ENCODE data around the gene FOXP3.

The FOXP3 gene, protein sequence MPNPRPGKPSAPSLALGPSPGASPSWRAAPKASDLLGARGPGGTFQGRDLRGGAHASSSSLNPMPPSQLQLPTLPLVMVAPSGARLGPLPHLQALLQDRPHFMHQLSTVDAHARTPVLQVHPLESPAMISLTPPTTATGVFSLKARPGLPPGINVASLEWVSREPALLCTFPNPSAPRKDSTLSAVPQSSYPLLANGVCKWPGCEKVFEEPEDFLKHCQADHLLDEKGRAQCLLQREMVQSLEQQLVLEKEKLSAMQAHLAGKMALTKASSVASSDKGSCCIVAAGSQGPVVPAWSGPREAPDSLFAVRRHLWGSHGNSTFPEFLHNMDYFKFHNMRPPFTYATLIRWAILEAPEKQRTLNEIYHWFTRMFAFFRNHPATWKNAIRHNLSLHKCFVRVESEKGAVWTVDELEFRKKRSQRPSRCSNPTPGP

DNA sequence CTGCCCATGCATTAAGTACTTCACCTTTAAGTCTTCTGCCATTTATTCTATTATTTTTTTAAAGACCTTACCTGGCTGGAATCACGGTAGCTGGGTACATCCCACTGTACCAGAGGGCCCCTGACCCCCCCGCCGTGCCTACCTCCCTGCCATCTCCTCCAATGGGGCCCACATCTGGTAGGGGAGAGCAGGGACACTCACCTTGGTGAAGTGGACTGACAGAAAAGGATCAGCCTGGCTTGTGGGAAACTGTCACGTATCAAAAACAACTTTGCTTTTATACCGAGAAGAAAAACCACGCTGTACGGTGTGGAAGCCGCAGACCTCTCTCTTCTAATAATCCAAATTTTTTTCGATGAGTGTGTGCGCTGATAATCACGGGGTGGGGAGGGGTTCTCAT is at the start of gene FOXP3:
FOXP3 (minus strand) TSS at position 251 of the 400 bp plus-strand sequence. CDS start 6,205 bp downstream, outside the sequence.
- no peak within 1 kb of the TSS for H3K4me3 ChIP-seq (ENCODE audit: low read length)
- H3K36me3 ChIP-seq (replicated peaks; ENCODE audit: insufficient read depth, low read length) = no peaks in the 10 kb centered on the region
- no peaks in the 10 kb centered on the region for H3K27me3 ChIP-seq (replicated peaks; ENCODE audit: insufficient read depth, low read length)
- no peaks in the 10 kb centered on the region for H3K4me1 ChIP-seq (ENCODE audit: low read length)
- H4K20me1 ChIP-seq (ENCODE audit: insufficient read depth, low read length) = no peaks in the 10 kb centered on the region
- H3K79me2 ChIP-seq (ENCODE audit: low read length) = no peaks in the 10 kb centered on the region
- H3K9me3 ChIP-seq (replicated peaks; ENCODE audit: insufficient read depth, low read length) = no peaks in the 10 kb centered on the region
- H3F3A ChIP-seq (ENCODE audit: insufficient read depth, low read length) = no peaks in the 10 kb centered on the region
- DNase-seq = no peak
- H2AFZ ChIP-seq (ENCODE audit: low read length) = no peak within 1 kb of the TSS
- TF ChIP-seq, protein P1, sequence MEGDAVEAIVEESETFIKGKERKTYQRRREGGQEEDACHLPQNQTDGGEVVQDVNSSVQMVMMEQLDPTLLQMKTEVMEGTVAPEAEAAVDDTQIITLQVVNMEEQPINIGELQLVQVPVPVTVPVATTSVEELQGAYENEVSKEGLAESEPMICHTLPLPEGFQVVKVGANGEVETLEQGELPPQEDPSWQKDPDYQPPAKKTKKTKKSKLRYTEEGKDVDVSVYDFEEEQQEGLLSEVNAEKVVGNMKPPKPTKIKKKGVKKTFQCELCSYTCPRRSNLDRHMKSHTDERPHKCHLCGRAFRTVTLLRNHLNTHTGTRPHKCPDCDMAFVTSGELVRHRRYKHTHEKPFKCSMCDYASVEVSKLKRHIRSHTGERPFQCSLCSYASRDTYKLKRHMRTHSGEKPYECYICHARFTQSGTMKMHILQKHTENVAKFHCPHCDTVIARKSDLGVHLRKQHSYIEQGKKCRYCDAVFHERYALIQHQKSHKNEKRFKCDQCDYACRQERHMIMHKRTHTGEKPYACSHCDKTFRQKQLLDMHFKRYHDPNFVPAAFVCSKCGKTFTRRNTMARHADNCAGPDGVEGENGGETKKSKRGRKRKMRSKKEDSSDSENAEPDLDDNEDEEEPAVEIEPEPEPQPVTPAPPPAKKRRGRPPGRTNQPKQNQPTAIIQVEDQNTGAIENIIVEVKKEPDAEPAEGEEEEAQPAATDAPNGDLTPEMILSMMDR (IDR thresholded peaks at IDR 0.05; ENCODE audit: low read length) = no peak
- TF ChIP-seq EZH2phosphoT487 (IDR thresholded peaks at IDR 0.05; ENCODE audit: low read length) (no peak), EZH2 (optimal IDR thresholded peaks at IDR 0.05; ENCODE audit: low read depth, low read length) (no peak)
- no peaks in the 10 kb centered on the region for H3K9me2 ChIP-seq (replicated peaks; ENCODE audit: insufficient read depth, low read length)
- no peak within 1 kb of the TSS for H3K27ac ChIP-seq (ENCODE audit: low read length)
- no peak within 1 kb of the TSS for H3K9ac ChIP-seq (ENCODE audit: low read length)
- no peak within 1 kb of the TSS for H3K4me2 ChIP-seq (ENCODE audit: low read depth, low read length)

DNA sequence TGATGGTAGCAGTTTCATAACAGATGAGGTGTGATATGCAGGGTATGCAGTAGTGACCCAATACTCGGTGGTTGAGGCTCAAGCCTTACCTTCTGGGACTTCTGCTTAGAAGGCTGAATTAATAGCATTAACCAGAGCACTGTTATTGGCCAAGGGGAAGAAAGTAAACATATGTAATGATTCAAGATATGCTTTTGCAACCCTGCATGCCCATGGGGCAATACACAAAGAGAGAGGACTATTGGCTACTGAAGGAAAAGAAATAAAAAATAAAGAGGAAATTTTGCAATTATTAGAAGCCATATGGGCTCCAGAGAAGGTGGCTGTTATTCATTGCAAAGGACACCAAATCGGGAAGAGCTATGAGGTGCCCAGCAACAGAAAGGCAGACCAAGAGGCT is 47.7 kb upstream of the FOXP3 start:
- Histone ChIP-seq H2AFZ (ENCODE audit: low read length) (no peak overlapping the region), H3K36me3 (replicated peaks; ENCODE audit: insufficient read depth, low read length) (no peaks in the 10 kb centered on the region), H3K79me2 (ENCODE audit: low read length) (no peaks in the 10 kb centered on the region), H3K9me2 (replicated peaks; ENCODE audit: insufficient read depth, low read length) (no peaks in the 10 kb centered on the region), H4K20me1 (ENCODE audit: insufficient read depth, low read length) (no peaks in the 10 kb centered on the region), H3K9me3 (replicated peaks; ENCODE audit: insufficient read depth, low read length) (no peaks in the 10 kb centered on the region), H3K4me3 (ENCODE audit: low read length) (no peak overlapping the region), H3F3A (ENCODE audit: insufficient read depth, low read length) (no peaks in the 10 kb centered on the region), H3K27me3 (replicated peaks; ENCODE audit: insufficient read depth, low read length) (no peaks in the 10 kb centered on the region), H3K27ac (ENCODE audit: low read length) (no peak overlapping the region), H3K4me2 (ENCODE audit: low read depth, low read length) (no peak overlapping the region), H3K9ac (ENCODE audit: low read length) (no peak overlapping the region), H3K4me1 (ENCODE audit: low read length) (no peaks in the 10 kb centered on the region)
- TF ChIP-seq EZH2phosphoT487 (IDR thresholded peaks at IDR 0.05; ENCODE audit: low read length) (no peak), EZH2 (optimal IDR thresholded peaks at IDR 0.05; ENCODE audit: low read depth, low read length) (no peak)
- TF ChIP-seq, protein P1 (IDR thresholded peaks at IDR 0.05; ENCODE audit: low read length) = no peak
- no peak for DNase-seq

DNA sequence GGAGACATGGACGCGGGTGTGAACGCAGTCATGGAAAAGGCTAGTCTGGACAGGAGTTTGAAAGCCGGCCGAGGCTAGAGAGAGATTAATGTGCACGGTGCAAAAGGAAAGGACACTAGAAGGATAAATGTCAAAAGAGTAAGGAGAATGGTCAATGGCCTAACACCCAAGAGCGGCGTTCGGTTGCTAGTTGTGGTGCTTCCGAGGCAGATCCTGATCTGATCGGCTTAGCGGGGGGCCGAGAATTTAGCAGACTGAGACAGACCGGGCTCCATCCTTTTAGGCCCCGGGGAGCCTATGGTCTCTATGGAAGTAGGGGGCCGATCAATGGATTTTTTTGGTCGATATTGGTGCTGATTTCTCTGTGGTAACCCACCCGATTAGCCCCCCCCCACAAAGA is 45.9 kb upstream of the FOXP3 start:
- H3K9me3 ChIP-seq (replicated peaks; ENCODE audit: insufficient read depth, low read length) = no peaks in the 10 kb centered on the region
- no peak overlapping the region for H3K4me3 ChIP-seq (ENCODE audit: low read length)
- no peak for TF ChIP-seq EZH2 (optimal IDR thresholded peaks at IDR 0.05; ENCODE audit: low read depth, low read length)
- TF ChIP-seq, protein P1 (IDR thresholded peaks at IDR 0.05; ENCODE audit: low read length) = no peak
- TF ChIP-seq EZH2phosphoT487 (IDR thresholded peaks at IDR 0.05; ENCODE audit: low read length) = no peak
- no peak overlapping the region for H3K27ac ChIP-seq (ENCODE audit: low read length)
- no peak for DNase-seq
- H3K27me3 ChIP-seq (replicated peaks; ENCODE audit: insufficient read depth, low read length) = no peaks in the 10 kb centered on the region
- H3K79me2 ChIP-seq (ENCODE audit: low read length) = no peaks in the 10 kb centered on the region
- H3F3A ChIP-seq (ENCODE audit: insufficient read depth, low read length) = no peaks in the 10 kb centered on the region
- H3K4me2 ChIP-seq (ENCODE audit: low read depth, low read length) = no peak overlapping the region
- H3K4me1 ChIP-seq (ENCODE audit: low read length) = no peaks in the 10 kb centered on the region
- no peaks in the 10 kb centered on the region for H3K9me2 ChIP-seq (replicated peaks; ENCODE audit: insufficient read depth, low read length)
- H2AFZ ChIP-seq (ENCODE audit: low read length) = no peak overlapping the region
- no peaks in the 10 kb centered on the region for H4K20me1 ChIP-seq (ENCODE audit: insufficient read depth, low read length)
- H3K36me3 ChIP-seq (replicated peaks; ENCODE audit: insufficient read depth, low read length) = no peaks in the 10 kb centered on the region
- H3K9ac ChIP-seq (ENCODE audit: low read length) = no peak overlapping the region

Measured in MM.1S (cell line).